Immature natural killer cell (primary cell): ENCODE results near the gene HPN. TPM values are rescaled to one million over a fixed set of nuclear protein-coding genes. Genes with fewer than 3 reads are reported as not detected.
"Not testable (repeated sequence)": the region's sequence is repeated elsewhere in the genome, so short reads cannot be mapped to it uniquely, and the experiment has no call there.

Experiments
- DNase-seq, 3 donors: peaks; one replicate each; pipeline ENCODE4 v3.0.0; 2022; ENCODE audit warnings: mixed read lengths in 1 of 3
- H3K27ac Mint-ChIP-seq, 6 donors: one replicate each; pipeline ENCODE4 v1.8.0; 2020; ENCODE audit warnings: mixed read lengths in 6 of 6, mild to moderate bottlenecking in 5 of 6, inconsistent platforms in 4 of 6, moderate library complexity in 3 of 6
- H3K27me3 Mint-ChIP-seq, 3 donors: one replicate each; pipeline ENCODE4 v1.8.0; 2020 to 2021; ENCODE audit warnings: low read depth in 3 of 3, mild to moderate bottlenecking in 3 of 3, mixed read lengths in 3 of 3, moderate library complexity in 3 of 3, inconsistent platforms in 1 of 3
- H3K36me3 Mint-ChIP-seq, 3 donors: one replicate each; pipeline ENCODE4 v1.8.0; 2020; ENCODE audit warnings: mixed read lengths in 3 of 3, inconsistent platforms in 2 of 3, mild to moderate bottlenecking in 2 of 3
- H3K4me1 Mint-ChIP-seq, 2 donors: one replicate each; pipeline ENCODE4 v1.8.0; 2020; ENCODE audit warnings: inconsistent platforms in 2 of 2, mild to moderate bottlenecking in 2 of 2, mixed read lengths in 2 of 2, moderate library complexity in 1 of 2
- H3K4me3 Mint-ChIP-seq, 5 donors: one replicate each; pipeline ENCODE4 v1.8.0; 2020; ENCODE audit warnings: mild to moderate bottlenecking in 5 of 5, mixed read lengths in 5 of 5, inconsistent platforms in 3 of 5, moderate library complexity in 3 of 5
- H3K9me3 Mint-ChIP-seq, 6 donors: one replicate each; pipeline ENCODE4 v1.8.0; 2020; ENCODE audit warnings: mild to moderate bottlenecking in 6 of 6, mixed read lengths in 6 of 6, inconsistent platforms in 4 of 6, moderate library complexity in 3 of 6
- polyA plus RNA-seq, 3 donors: library from polyadenylated mRNA; unstranded; fragments of 300-500 nt; fragmentation: Illumina TruSeq; gene quantifications; one replicate each; pipeline ENCODE4 v1.2.3, GENCODE V29; 2021

Gene HPN
- polyA plus RNA-seq, 3 donors from 2014 or later, result not detected

GRCh38 chr19:35013041-35013819 is 28.3 kb upstream of the HPN start:
- DNase-seq, result peak; percentile 72 to 77 (median 75)
- Mint-ChIP-seq H3K36me3 (peaks cover 6 to 35% (median 11%) of the 10 kb centered on the region in 3 donors), H3K9me3 (no peaks in the 10 kb centered on the region), H3K4me1 (peaks cover 53 to 58% of the 10 kb centered on the region in 2 donors), H3K27ac (peak overlapping the region; percentile 76 to 96 (median 92)), H3K27me3 (peaks cover 5 to 11% (median 11%) of the 10 kb centered on the region in 3 donors), H3K4me3 (peak overlapping the region; percentile 59 to 79 (median 73))

- H3K4me3 Mint-ChIP-seq, result peak overlapping the region; percentile 63 to 79 (median 73)
- H3K4me1 Mint-ChIP-seq, result peaks cover 53 to 58% of the 10 kb centered on the region in 2 donors
- peaks cover 10 to 38% (median 14%) of the 10 kb centered on the region in 3 donors for H3K36me3 Mint-ChIP-seq
- DNase-seq, result peak; percentile 63 to 78 (median 68)
- peaks cover 5 to 11% (median 11%) of the 10 kb centered on the region in 3 donors for H3K27me3 Mint-ChIP-seq
- H3K9me3 Mint-ChIP-seq, result no peaks in the 10 kb centered on the region
- H3K27ac Mint-ChIP-seq, result peak overlapping the region; percentile 76 to 96 (median 92)
Measured at GRCh38 chr19:35013820-35014754, 27.4 kb upstream of the HPN start.

GRCh38 chr19:35014774-35015173 is 26.7 kb upstream of the HPN start:
- H3K9me3 Mint-ChIP-seq, DNase-seq: not testable (repeated sequence)
- H3K27me3 Mint-ChIP-seq, result peaks cover 5 to 11% (median 11%) of the 10 kb centered on the region in 3 donors
- peaks cover 12 to 42% (median 17%) of the 10 kb centered on the region in 3 donors for H3K36me3 Mint-ChIP-seq
- H3K4me1 Mint-ChIP-seq, result peaks cover 53 to 58% of the 10 kb centered on the region in 2 donors
- H3K27ac Mint-ChIP-seq, result peak overlapping the region; percentile 76 to 96 (median 87)
- H3K4me3 Mint-ChIP-seq, result peak overlapping the region; percentile 63 to 77 (median 73)

GRCh38 chr19:35015270-35015953 is 26.1 kb upstream of the HPN start:
- peaks cover 5 to 11% (median 10%) of the 10 kb centered on the region in 3 donors for H3K27me3 Mint-ChIP-seq
- H3K27ac Mint-ChIP-seq, result peak overlapping the region in 4 of 6 donors; percentile 10 to 84 (median 32)
- no peak overlapping the region for H3K4me3 Mint-ChIP-seq
- peaks cover 50 to 55% of the 10 kb centered on the region in 2 donors for H3K4me1 Mint-ChIP-seq
- H3K36me3 Mint-ChIP-seq, result peaks cover 14 to 42% (median 18%) of the 10 kb centered on the region in 3 donors
- no peaks in the 10 kb centered on the region for H3K9me3 Mint-ChIP-seq
- no peak for DNase-seq

GRCh38 chr19:35015954-35016351 is 25.6 kb upstream of the HPN start:
- peaks cover 14 to 43% (median 21%) of the 10 kb centered on the region in 3 donors for H3K36me3 Mint-ChIP-seq
- H3K9me3 Mint-ChIP-seq, result no peaks in the 10 kb centered on the region
- H3K4me3 Mint-ChIP-seq, result no peak overlapping the region
- H3K4me1 Mint-ChIP-seq, result peaks cover 44 to 50% of the 10 kb centered on the region in 2 donors
- H3K27ac Mint-ChIP-seq, result peak overlapping the region in 1 of 6 donors; percentile 28
- no peak for DNase-seq
- H3K27me3 Mint-ChIP-seq, result peaks cover 5 to 11% (median 9%) of the 10 kb centered on the region in 3 donors

GRCh38 chr19:35017507-35017906 is 24.0 kb upstream of the HPN start:
- no peaks in the 10 kb centered on the region for H3K9me3 Mint-ChIP-seq
- DNase-seq, result no peak
- H3K4me3 Mint-ChIP-seq, result no peak overlapping the region
- peaks cover 0 to 8% (median 4%) of the 10 kb centered on the region in 3 donors for H3K27me3 Mint-ChIP-seq
- peak overlapping the region in 3 of 6 donors; percentile 4 to 45 (median 5) for H3K27ac Mint-ChIP-seq
- peaks cover 18 to 46% (median 23%) of the 10 kb centered on the region in 3 donors for H3K36me3 Mint-ChIP-seq
- H3K4me1 Mint-ChIP-seq, result peaks cover 29 to 34% of the 10 kb centered on the region in 2 donors

GRCh38 chr19:35018379-35018778 is 23.1 kb upstream of the HPN start:
- no peak overlapping the region for H3K4me3 Mint-ChIP-seq
- no peak overlapping the region for H3K27ac Mint-ChIP-seq
- no peak for DNase-seq
- no peaks in the 10 kb centered on the region for H3K9me3 Mint-ChIP-seq
- H3K4me1 Mint-ChIP-seq, result peaks cover 20 to 25% of the 10 kb centered on the region in 2 donors
- peaks cover 18 to 46% (median 23%) of the 10 kb centered on the region in 3 donors for H3K36me3 Mint-ChIP-seq
- peaks cover 0 to 6% (median 3%) of the 10 kb centered on the region in 3 donors for H3K27me3 Mint-ChIP-seq

- Mint-ChIP-seq H3K4me3 (no peak overlapping the region), H3K27me3 (peaks cover 0 to 6% (median 3%) of the 10 kb centered on the region in 3 donors), H3K4me1 (peaks cover 12 to 18% of the 10 kb centered on the region in 2 donors), H3K9me3 (no peaks in the 10 kb centered on the region), H3K27ac (no peak overlapping the region), H3K36me3 (peaks cover 18 to 46% (median 23%) of the 10 kb centered on the region in 3 donors)
- DNase-seq, result no peak
Measured at GRCh38 chr19:35019144-35019543, 22.4 kb upstream of the HPN start.

- H3K4me1 Mint-ChIP-seq, result peaks cover 0 to 6% of the 10 kb centered on the region in 2 donors
- H3K4me3 Mint-ChIP-seq, result no peak overlapping the region
- H3K27ac Mint-ChIP-seq, result no peak overlapping the region
- H3K9me3 Mint-ChIP-seq, result no peaks in the 10 kb centered on the region
- peaks cover 0 to 1% (median 0%) of the 10 kb centered on the region in 3 donors for H3K27me3 Mint-ChIP-seq
- DNase-seq, result no peak
- H3K36me3 Mint-ChIP-seq, result peaks cover 18 to 32% (median 18%) of the 10 kb centered on the region in 3 donors
Measured at GRCh38 chr19:35021016-35021415, 20.5 kb upstream of the HPN start.

- peaks cover 0 to 1% (median 0%) of the 10 kb centered on the region in 3 donors for H3K27me3 Mint-ChIP-seq
- H3K27ac Mint-ChIP-seq, result no peak overlapping the region
- H3K9me3 Mint-ChIP-seq, result no peaks in the 10 kb centered on the region
- peaks cover 0 to 6% of the 10 kb centered on the region in 2 donors for H3K4me1 Mint-ChIP-seq
- H3K36me3 Mint-ChIP-seq, result peaks cover 18 to 32% (median 18%) of the 10 kb centered on the region in 3 donors
- no peak overlapping the region for H3K4me3 Mint-ChIP-seq
- DNase-seq, result no peak
Measured at GRCh38 chr19:35021596-35021995, 19.9 kb upstream of the HPN start.

- Mint-ChIP-seq H3K27ac (no peak overlapping the region), H3K4me3 (no peak overlapping the region), H3K4me1 (peaks cover 0 to 5% of the 10 kb centered on the region in 2 donors), H3K27me3 (no peaks in the 10 kb centered on the region), H3K9me3 (no peaks in the 10 kb centered on the region), H3K36me3 (peaks cover 17 to 33% (median 20%) of the 10 kb centered on the region in 3 donors)
- DNase-seq, result no peak
Measured at GRCh38 chr19:35022460-35022859, 19.1 kb upstream of the HPN start.

GRCh38 chr19:35023428-35023827 is 18.1 kb upstream of the HPN start:
- no peak for DNase-seq
- Mint-ChIP-seq H3K27me3 (no peaks in the 10 kb centered on the region), H3K9me3 (no peaks in the 10 kb centered on the region), H3K36me3 (peaks cover 13 to 30% (median 15%) of the 10 kb centered on the region in 3 donors), H3K4me1 (peaks cover 2 to 8% of the 10 kb centered on the region in 2 donors), H3K4me3 (no peak overlapping the region), H3K27ac (no peak overlapping the region)

- DNase-seq, result no peak
- no peaks in the 10 kb centered on the region for H3K27me3 Mint-ChIP-seq
- peak overlapping the region in 1 of 6 donors; percentile 14 for H3K27ac Mint-ChIP-seq
- no peaks in the 10 kb centered on the region for H3K9me3 Mint-ChIP-seq
- H3K4me1 Mint-ChIP-seq, result peaks cover 5 to 9% of the 10 kb centered on the region in 2 donors
- peaks cover 11 to 30% (median 14%) of the 10 kb centered on the region in 3 donors for H3K36me3 Mint-ChIP-seq
- no peak overlapping the region for H3K4me3 Mint-ChIP-seq
Measured at GRCh38 chr19:35024095-35024494, 17.4 kb upstream of the HPN start.
